Measurements from ENCODE around the gene CPSF3. TPM values are rescaled to one million over a fixed set of nuclear protein-coding genes. Genes with fewer than 3 reads are reported as not detected.

The CPSF3 gene
- 63.6 TPM for polyA plus RNA-seq (2013, experiment 1 of 2)
- 63.9 TPM for polyA plus RNA-seq (2013, experiment 2 of 2)

DNA sequence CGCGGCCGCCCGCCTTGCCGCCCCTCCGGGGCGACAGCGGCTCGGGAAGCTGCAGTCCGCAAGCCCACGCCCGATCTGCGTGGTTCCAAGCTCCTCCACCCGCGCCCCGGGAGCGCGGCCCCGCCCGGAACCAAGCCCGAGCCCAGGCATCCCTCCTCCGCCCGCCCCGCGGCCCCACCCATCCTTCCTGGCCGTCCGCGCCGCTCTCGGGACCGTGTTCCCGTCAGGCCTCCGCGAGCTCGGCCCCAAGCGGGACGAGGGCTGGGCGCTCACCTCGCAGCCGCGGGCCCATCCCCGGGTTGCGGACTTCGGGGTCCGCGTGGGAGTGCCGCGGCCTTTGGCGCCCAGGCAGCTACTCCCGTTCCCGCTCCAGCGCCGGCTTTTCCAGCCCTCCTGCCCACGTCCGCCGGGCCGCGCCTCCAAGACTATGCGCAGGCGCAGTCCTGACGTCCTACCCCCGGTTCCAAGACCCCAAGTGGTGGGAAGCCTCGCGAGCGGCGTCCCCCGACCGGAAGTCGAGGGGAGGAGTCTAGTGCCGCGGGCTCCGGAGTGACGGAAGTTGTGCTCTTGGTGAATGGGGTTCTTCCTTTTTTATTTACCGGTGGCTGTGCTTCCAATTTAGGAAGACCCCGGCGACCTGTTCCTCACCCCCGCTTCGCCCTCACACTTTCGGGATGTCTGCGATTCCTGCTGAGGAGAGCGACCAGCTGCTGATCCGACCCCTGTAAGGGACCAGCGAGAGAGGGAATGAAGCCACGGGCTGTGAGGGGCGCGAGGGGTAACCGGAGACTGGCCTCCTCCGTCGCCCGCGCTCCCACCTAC lies at the start of gene CPSF3, which contains the start of gene ITGB1BP1:
CPSF3 (plus strand) TSS at position 555 of the 822 bp plus-strand sequence; CDS start at position 675, 120 bp downstream.
ITGB1BP1 (minus strand) TSS at position 429 of the 822 bp plus-strand sequence. CDS start 4,831 bp downstream, outside the sequence.
- peak within 1 kb of the TSS; percentile 52 for H3K18ac ChIP-seq (ENCODE audit: low read length)
- peak within 1 kb of the TSS; percentile 65 for H3K4ac ChIP-seq (ENCODE audit: low read depth, low read length)
- H2AK5ac ChIP-seq (ENCODE audit: low read length) = no peak within 1 kb of the TSS
- peak within 1 kb of the TSS; percentile 96 for H3K56ac ChIP-seq (ENCODE audit: low read length)
- no CpG with 5 or more reads among the region's 91 CpGs for WGBS (ENCODE audit: extremely low coverage, insufficient coverage, low lambda C conversion rate)
- peak within 1 kb of the TSS; percentile 15 for H2BK5ac ChIP-seq (ENCODE audit: low read length)
- peaks cover 21% of the 10 kb centered on the region for H3K79me1 ChIP-seq (ENCODE audit: low read length)
- H4K8ac ChIP-seq (ENCODE audit: low read depth, low read length) = peak within 1 kb of the TSS; percentile 3
- peak within 1 kb of the TSS; percentile 45 for H3K27ac ChIP-seq (ENCODE audit: low read depth, low read length)
- H4K5ac ChIP-seq (ENCODE audit: low read length) = no peak within 1 kb of the TSS
- peak within 1 kb of the TSS; percentile 92 for H3K9ac ChIP-seq (ENCODE audit: low read length)
- peaks cover 5% of the 10 kb centered on the region for H3K4me1 ChIP-seq (ENCODE audit: control insufficient read depth, low read depth, low read length)
- peak within 1 kb of the TSS; percentile 54 for H3K23ac ChIP-seq (ENCODE audit: low read length)
- no peaks in the 10 kb centered on the region for H3K36me3 ChIP-seq (ENCODE audit: control insufficient read depth, insufficient read depth, low read length)
- no peaks in the 10 kb centered on the region for H3K27me3 ChIP-seq (ENCODE audit: insufficient read depth, low read length, poor library complexity)
- peaks cover 13% of the 10 kb centered on the region for H3K79me2 ChIP-seq (ENCODE audit: control insufficient read depth, insufficient read depth, low read length)
- H2BK120ac ChIP-seq (ENCODE audit: low read depth, low read length) = no peak within 1 kb of the TSS
- peak within 1 kb of the TSS; percentile 99 for H3K4me2 ChIP-seq (ENCODE audit: low read length)
- DNase-seq = peak; percentile 99
- H2BK15ac ChIP-seq (replicated peaks; ENCODE audit: low read depth) = no peak within 1 kb of the TSS
- H3K4me3 ChIP-seq (ENCODE audit: low read length) = peak within 1 kb of the TSS; percentile 81

DNA sequence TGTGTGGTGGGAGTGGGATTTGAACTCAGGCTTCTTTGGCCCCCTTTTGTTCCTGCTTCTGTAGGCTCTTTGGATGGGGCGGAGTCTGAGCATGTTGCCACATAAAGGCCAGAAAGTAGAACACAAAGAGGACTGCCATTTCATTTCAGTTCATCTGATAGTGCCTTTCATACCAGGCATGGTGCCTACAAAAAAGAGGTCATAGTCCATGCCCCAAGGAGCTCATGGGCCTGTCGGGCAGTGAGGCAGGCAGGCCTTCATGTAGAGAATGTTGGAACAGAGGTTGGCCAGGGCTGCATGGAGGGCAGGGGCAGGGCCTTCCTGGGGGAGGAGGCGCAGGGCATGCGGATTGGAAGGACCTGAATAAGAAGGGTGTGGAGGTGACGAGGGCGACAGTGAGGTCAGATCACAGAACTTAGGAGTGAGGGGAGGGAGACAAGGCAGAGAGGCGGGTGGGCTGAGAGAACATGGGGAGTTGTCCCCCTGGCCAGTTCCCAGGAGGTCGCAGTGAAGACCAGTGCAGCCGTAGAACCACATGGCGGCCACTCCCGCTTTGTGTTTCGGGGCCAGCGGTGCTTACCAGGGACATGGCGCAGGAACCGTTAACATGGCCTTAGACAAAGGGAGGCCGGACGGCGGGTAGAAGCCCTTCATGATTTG lies 49.3 kb upstream of the CPSF3 start:
- Histone ChIP-seq H4K8ac (ENCODE audit: low read depth, low read length) (no peak overlapping the region), H3K4ac (ENCODE audit: low read depth, low read length) (no peak overlapping the region), H3K56ac (ENCODE audit: low read length) (no peak overlapping the region), H3K4me1 (ENCODE audit: control insufficient read depth, low read depth, low read length) (no peaks in the 10 kb centered on the region), H3K4me3 (ENCODE audit: low read length) (no peak overlapping the region), H3K27me3 (ENCODE audit: insufficient read depth, low read length, poor library complexity) (no peaks in the 10 kb centered on the region), H3K4me2 (ENCODE audit: low read length) (no peak overlapping the region), H3K79me2 (ENCODE audit: control insufficient read depth, insufficient read depth, low read length) (no peaks in the 10 kb centered on the region), H3K9ac (ENCODE audit: low read length) (no peak overlapping the region), H2AK5ac (ENCODE audit: low read length) (no peak overlapping the region), H3K18ac (ENCODE audit: low read length) (no peak overlapping the region), H3K36me3 (ENCODE audit: control insufficient read depth, insufficient read depth, low read length) (no peaks in the 10 kb centered on the region), H3K27ac (ENCODE audit: low read depth, low read length) (no peak overlapping the region), H2BK5ac (ENCODE audit: low read length) (no peak overlapping the region), H2BK120ac (ENCODE audit: low read depth, low read length) (no peak overlapping the region), H2BK15ac (replicated peaks; ENCODE audit: low read depth) (no peak overlapping the region), H3K79me1 (ENCODE audit: low read length) (no peaks in the 10 kb centered on the region), H4K5ac (ENCODE audit: low read length) (no peak overlapping the region), H3K23ac (ENCODE audit: low read length) (no peak overlapping the region)
- no peak for DNase-seq
- no CpG with 5 or more reads among the region's 18 CpGs for WGBS (ENCODE audit: extremely low coverage, insufficient coverage, low lambda C conversion rate)

DNA sequence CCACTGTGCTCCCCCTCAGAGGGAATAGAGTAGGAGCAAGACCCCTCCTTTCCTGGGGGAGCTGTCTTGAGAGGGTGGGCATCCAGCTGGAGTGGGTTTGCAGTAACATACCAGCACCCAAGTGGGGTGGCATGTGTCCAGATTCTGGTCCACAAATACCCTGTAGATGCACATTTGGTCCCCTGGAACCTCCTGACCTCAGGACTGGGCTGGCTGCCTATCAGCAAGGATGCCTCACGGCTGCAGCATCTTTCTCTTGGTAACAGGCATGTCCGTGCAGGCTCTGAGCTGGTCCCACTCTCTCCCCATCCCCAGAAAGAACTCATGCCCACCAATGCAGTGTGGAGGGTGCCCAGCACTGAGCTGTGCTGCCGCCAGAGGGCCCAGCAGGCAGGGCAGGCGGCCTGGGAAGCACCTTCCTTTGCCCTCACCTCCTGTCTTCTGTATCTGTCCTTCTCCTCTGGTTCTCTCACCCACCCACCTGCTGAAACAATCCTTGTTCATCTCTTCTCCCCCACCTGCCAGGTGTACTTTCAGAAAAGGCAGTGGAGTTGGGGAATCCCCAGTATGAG lies 47.5 kb upstream of the CPSF3 start:
- Histone ChIP-seq H3K36me3 (ENCODE audit: control insufficient read depth, insufficient read depth, low read length) (peaks cover 2% of the 10 kb centered on the region), H3K4me3 (ENCODE audit: low read length) (no peak overlapping the region), H2BK5ac (ENCODE audit: low read length) (no peak overlapping the region), H3K27ac (ENCODE audit: low read depth, low read length) (no peak overlapping the region), H3K56ac (ENCODE audit: low read length) (no peak overlapping the region), H3K4me2 (ENCODE audit: low read length) (no peak overlapping the region), H3K9ac (ENCODE audit: low read length) (no peak overlapping the region), H3K23ac (ENCODE audit: low read length) (no peak overlapping the region), H2BK120ac (ENCODE audit: low read depth, low read length) (no peak overlapping the region), H4K8ac (ENCODE audit: low read depth, low read length) (no peak overlapping the region), H3K4ac (ENCODE audit: low read depth, low read length) (no peak overlapping the region), H2AK5ac (ENCODE audit: low read length) (no peak overlapping the region), H3K79me2 (ENCODE audit: control insufficient read depth, insufficient read depth, low read length) (no peaks in the 10 kb centered on the region), H4K5ac (ENCODE audit: low read length) (no peak overlapping the region), H2BK15ac (replicated peaks; ENCODE audit: low read depth) (no peak overlapping the region), H3K18ac (ENCODE audit: low read length) (no peak overlapping the region), H3K4me1 (ENCODE audit: control insufficient read depth, low read depth, low read length) (no peaks in the 10 kb centered on the region), H3K27me3 (ENCODE audit: insufficient read depth, low read length, poor library complexity) (no peaks in the 10 kb centered on the region), H3K79me1 (ENCODE audit: low read length) (no peaks in the 10 kb centered on the region)
- no CpG with 5 or more reads among the region's 4 CpGs for WGBS (ENCODE audit: extremely low coverage, insufficient coverage, low lambda C conversion rate)
- no peak for DNase-seq

DNA sequence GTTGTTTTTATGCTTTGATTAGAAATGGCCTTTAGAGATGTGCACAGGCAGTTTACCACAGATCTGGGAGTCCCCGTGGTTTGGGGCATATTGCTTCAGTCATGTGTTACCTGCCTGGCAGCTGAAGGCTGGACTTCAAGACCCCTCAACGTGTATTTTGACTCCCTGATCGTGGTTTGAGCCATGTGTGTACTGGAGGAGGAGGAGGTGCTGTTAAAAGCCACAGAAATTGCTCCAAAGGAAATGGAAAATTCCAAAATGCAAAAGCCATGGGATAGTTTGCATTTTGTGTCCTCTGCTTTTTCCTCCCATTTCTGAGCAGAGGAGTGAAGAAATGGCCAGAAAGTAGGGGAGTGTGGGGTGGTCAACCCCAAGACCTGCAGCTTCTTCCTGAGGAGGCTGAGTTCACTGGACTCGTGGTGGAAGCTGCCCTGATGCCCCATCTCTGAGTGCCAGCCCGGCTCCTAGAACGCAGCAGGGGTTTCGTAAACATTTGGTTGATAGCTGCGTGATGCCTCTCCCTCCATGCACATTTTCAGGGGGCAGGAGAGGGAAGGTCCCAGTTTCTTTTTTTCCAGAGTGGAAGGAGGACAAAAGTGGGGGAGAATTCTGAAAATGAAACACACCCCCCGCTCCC lies 45.9 kb upstream of the CPSF3 start:
- no CpG with 5 or more reads among the region's 9 CpGs for WGBS (ENCODE audit: extremely low coverage, insufficient coverage, low lambda C conversion rate)
- Histone ChIP-seq H3K79me2 (ENCODE audit: control insufficient read depth, insufficient read depth, low read length) (no peaks in the 10 kb centered on the region), H2BK5ac (ENCODE audit: low read length) (no peak overlapping the region), H3K56ac (ENCODE audit: low read length) (no peak overlapping the region), H3K27ac (ENCODE audit: low read depth, low read length) (no peak overlapping the region), H3K18ac (ENCODE audit: low read length) (no peak overlapping the region), H2BK120ac (ENCODE audit: low read depth, low read length) (no peak overlapping the region), H3K4ac (ENCODE audit: low read depth, low read length) (no peak overlapping the region), H2AK5ac (ENCODE audit: low read length) (no peak overlapping the region), H3K9ac (ENCODE audit: low read length) (no peak overlapping the region), H3K79me1 (ENCODE audit: low read length) (no peaks in the 10 kb centered on the region), H3K27me3 (ENCODE audit: insufficient read depth, low read length, poor library complexity) (no peaks in the 10 kb centered on the region), H2BK15ac (replicated peaks; ENCODE audit: low read depth) (no peak overlapping the region), H3K23ac (ENCODE audit: low read length) (no peak overlapping the region), H3K36me3 (ENCODE audit: control insufficient read depth, insufficient read depth, low read length) (peaks cover 2% of the 10 kb centered on the region), H3K4me3 (ENCODE audit: low read length) (no peak overlapping the region), H4K8ac (ENCODE audit: low read depth, low read length) (no peak overlapping the region), H3K4me1 (ENCODE audit: control insufficient read depth, low read depth, low read length) (no peaks in the 10 kb centered on the region), H4K5ac (ENCODE audit: low read length) (no peak overlapping the region), H3K4me2 (ENCODE audit: low read length) (no peak overlapping the region)
- no peak for DNase-seq

DNA sequence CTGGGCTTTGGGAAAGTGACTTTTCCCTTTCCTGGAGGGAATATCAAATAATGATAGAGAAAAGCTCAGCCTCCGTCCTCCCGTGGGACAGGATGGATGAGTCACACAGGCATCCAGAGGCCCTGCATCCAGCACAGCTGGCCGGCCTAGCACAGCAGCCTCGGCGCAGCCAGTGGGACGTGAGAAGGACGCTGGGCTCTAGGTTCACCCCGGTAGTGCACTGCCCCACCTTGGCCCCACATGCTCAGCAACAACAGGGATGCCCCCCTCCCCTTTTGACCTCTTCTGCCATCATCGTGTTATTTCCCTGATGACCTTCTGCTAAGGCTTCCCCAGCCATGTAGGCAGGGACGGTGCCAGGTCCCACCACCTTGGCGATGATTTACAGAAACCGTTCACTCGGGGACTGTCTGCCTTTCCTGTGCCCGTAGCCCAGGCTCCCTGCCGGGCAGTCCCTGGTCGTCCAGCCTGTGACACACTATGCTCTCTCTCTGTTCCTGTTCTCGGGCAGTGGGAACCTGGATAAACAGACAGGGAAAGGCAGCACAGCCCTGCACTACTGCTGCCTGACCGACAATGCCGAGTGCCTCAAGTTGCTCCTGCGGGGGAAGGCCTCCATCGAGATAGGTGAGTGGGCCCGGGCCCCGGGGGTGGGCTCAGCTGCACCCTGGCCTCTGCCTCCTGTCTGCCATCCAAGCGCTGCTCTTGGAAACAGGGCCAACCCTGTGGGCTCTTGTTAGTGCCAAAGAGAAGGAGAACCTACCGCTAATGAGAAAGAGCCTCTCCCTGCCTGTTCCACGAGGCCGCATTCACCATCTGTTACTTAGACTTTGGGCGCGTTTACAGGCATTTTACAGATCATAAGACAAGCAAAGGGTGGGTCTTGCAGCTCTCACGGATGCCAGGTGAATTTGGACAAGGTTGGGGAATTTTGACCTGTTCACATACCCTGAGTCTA lies 44.7 kb upstream of the CPSF3 start:
- H3K36me3 ChIP-seq (ENCODE audit: control insufficient read depth, insufficient read depth, low read length) = peaks cover 2% of the 10 kb centered on the region
- no peaks in the 10 kb centered on the region for H3K27me3 ChIP-seq (ENCODE audit: insufficient read depth, low read length, poor library complexity)
- no peak overlapping the region for H3K4ac ChIP-seq (ENCODE audit: low read depth, low read length)
- H2BK15ac ChIP-seq (replicated peaks; ENCODE audit: low read depth) = no peak overlapping the region
- H2BK5ac ChIP-seq (ENCODE audit: low read length) = no peak overlapping the region
- H3K79me2 ChIP-seq (ENCODE audit: control insufficient read depth, insufficient read depth, low read length) = no peaks in the 10 kb centered on the region
- no peak overlapping the region for H3K18ac ChIP-seq (ENCODE audit: low read length)
- H4K8ac ChIP-seq (ENCODE audit: low read depth, low read length) = no peak overlapping the region
- H3K56ac ChIP-seq (ENCODE audit: low read length) = no peak overlapping the region
- no peaks in the 10 kb centered on the region for H3K79me1 ChIP-seq (ENCODE audit: low read length)
- H3K4me2 ChIP-seq (ENCODE audit: low read length) = no peak overlapping the region
- H3K23ac ChIP-seq (ENCODE audit: low read length) = no peak overlapping the region
- H2BK120ac ChIP-seq (ENCODE audit: low read depth, low read length) = no peak overlapping the region
- WGBS (ENCODE audit: extremely low coverage, insufficient coverage, low lambda C conversion rate) = no CpG with 5 or more reads among the region's 30 CpGs
- no peak overlapping the region for H3K9ac ChIP-seq (ENCODE audit: low read length)
- H2AK5ac ChIP-seq (ENCODE audit: low read length) = no peak overlapping the region
- no peaks in the 10 kb centered on the region for H3K4me1 ChIP-seq (ENCODE audit: control insufficient read depth, low read depth, low read length)
- H4K5ac ChIP-seq (ENCODE audit: low read length) = no peak overlapping the region
- no peak overlapping the region for H3K27ac ChIP-seq (ENCODE audit: low read depth, low read length)
- peak; percentile 55 for DNase-seq
- no peak overlapping the region for H3K4me3 ChIP-seq (ENCODE audit: low read length)
